ENCODE data around the gene TOP3B. TPM values are rescaled to one million over a fixed set of nuclear protein-coding genes. Genes with fewer than 3 reads are reported as not detected.

TOP3B gene
- total and polyA plus RNA-seq, 9 of the 15 experiments (the other 6 are each of a cell fraction or from before 2014, with no cell fraction given), result 3.0 to 188 (median 112) TPM

GRCh38 chr22:21974058-21974649, 8.4 kb downstream of the TOP3B start (continued):
- TF ChIP-seq ZNF277 (CRISPR knock-in tag; IDR thresholded peaks at IDR 0.05; ENCODE audit: borderline replicate concordance), result peak; percentile 34; the same call in 1 of the 2 replicates
- TF ChIP-seq HNRNPUL1 (IDR thresholded peaks at IDR 0.05; ENCODE audit: low read length), result no peak
- no peak for TF ChIP-seq NELFE (IDR thresholded peaks at IDR 0.05; ENCODE audit: insufficient read depth, insufficient read length)
- TF ChIP-seq ZNF143 (CRISPR knock-in tag; IDR thresholded peaks at IDR 0.05), result no peak
- TF ChIP-seq ZNF707 (CRISPR knock-in tag; conservative IDR thresholded peaks at IDR 0.05), result no peak
- TF ChIP-seq NR2F6 (CRISPR knock-in tag; IDR thresholded peaks at IDR 0.05), result peak; percentile 68; the same call in 1 of the 2 replicates
- 0 out of 2 replicates have a peak, but pooled peaks have one; percentile 22 for TF ChIP-seq HBP1 (CRISPR knock-in tag; IDR thresholded peaks at IDR 0.05)
- TF ChIP-seq ILF3 (IDR thresholded peaks at IDR 0.05; ENCODE audit: borderline replicate concordance), result no peak
- no peak for TF ChIP-seq ZNF324 (CRISPR knock-in tag; IDR thresholded peaks at IDR 0.05)
- peak; percentile 26; the same call in 1 of the 2 replicates for TF ChIP-seq PHF8 (IDR thresholded peaks at IDR 0.05; ENCODE audit: borderline replicate concordance, low read length)
- TF ChIP-seq SP1 (CRISPR knock-in tag; IDR thresholded peaks at IDR 0.05), result no peak
- TF ChIP-seq WHSC1 (IDR thresholded peaks at IDR 0.05; ENCODE audit: low read length), result peak; percentile 65
- TF ChIP-seq ZNF551 (CRISPR knock-in tag; IDR thresholded peaks at IDR 0.05), result no peak
- TF ChIP-seq CHAMP1 (IDR thresholded peaks at IDR 0.05), result no peak
- TF ChIP-seq ZBTB26 (CRISPR knock-in tag; IDR thresholded peaks at IDR 0.05), result 0 out of 2 replicates have a peak, but pooled peaks have one; percentile 8
- TF ChIP-seq ZBTB9 (CRISPR knock-in tag; IDR thresholded peaks at IDR 0.05), result peak; percentile 76; the same call in 1 of the 2 replicates
- TF ChIP-seq DMBX1 (CRISPR knock-in tag; IDR thresholded peaks at IDR 0.05; ENCODE audit: borderline replicate concordance), result no peak
- no peak for TF ChIP-seq CBX2 (IDR thresholded peaks at IDR 0.05; ENCODE audit: insufficient read depth, low read length, poor library complexity, severe bottlenecking)
- TF ChIP-seq XRCC3 (IDR thresholded peaks at IDR 0.05), result no peak
